Left forelimb (tissue), 1 donor: ENCODE results near the gene RNF212B.
"Not testable (repeated sequence)": the region's sequence is repeated elsewhere in the genome, so short reads cannot be mapped to it uniquely, and the experiment has no call there.

Experiments used
- DNase-seq: peaks from one replicate; pipeline ENCODE4 v3.0.0-alpha.2; 2018; ENCODE audit warnings: low spot score

The RNF212B gene, protein sequence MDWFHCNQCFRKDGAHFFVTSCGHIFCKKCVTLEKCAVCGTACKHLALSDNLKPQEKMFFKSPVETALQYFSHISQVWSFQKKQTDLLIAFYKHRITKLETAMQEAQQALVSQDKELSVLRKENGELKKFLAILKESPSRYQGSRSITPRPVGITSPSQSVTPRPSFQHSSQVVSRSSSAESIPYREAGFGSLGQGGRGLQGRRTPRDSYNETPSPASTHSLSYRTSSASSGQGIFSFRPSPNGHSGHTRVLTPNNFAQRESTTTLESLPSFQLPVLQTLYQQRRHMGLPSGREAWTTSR

DNA sequence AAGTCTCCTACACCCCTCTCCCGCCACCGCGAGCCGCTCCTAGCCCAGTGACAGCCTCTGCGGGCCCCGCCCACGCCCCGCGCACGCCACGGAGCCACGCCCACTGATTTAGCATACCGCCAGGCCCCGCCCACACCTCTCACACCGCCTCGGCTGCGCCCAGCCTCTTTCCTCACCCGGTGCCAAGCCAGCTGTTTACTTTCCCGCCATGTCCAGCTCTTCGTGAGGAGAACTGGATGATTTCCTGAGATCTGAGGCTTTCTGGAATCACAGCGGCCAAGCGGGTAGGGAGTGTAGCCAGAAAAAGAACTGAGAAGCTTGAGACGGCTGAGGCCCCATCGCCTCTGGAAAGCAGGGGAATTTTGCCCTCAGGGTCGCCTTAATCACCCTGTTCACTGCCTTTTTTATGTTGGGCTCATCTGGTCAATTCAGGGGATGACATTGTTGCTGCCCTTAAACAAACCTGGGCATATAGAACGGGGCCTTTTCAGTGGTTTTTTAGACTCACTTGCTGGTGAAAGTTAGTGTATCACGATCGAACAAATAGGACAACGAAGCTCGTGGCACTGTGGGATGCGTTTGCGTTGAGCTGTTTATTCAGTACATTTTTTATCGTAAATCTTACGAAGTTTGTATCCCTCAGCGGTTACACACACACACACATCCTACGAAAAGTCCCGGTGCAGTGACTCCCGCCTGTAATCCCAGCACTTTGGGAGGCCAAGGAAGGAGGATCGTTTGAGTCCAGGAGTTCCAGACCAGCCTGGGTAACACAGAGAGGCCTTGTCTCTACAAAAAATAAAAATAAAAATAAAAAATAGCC lies at the start of gene RNF212B:
Gene RNF212B (plus strand): TSS at position 165 of the 823 bp plus-strand sequence. CDS start 2,410 bp downstream, outside the sequence.
- peak; percentile 91 for DNase-seq

DNA sequence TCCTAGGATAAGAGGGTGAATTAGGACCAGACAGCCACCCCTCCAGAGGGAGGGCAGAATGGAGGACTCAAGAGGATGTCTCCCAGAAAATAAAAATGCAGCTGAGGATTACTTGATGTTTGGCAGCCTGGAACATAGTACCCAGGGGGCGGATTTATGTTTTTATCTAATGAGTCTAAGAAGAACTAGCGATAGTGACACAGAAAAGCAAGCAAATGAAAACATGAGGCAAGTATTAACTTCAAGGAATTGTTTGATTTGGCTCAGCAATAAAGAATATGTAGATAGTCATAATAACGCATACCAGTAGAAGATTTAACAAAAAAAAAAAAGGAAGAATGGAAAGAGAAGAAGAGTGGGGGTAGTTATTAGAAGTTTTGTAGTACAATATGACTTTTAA lies 44.3 kb upstream of the RNF212B start:
- no peak for DNase-seq

DNA sequence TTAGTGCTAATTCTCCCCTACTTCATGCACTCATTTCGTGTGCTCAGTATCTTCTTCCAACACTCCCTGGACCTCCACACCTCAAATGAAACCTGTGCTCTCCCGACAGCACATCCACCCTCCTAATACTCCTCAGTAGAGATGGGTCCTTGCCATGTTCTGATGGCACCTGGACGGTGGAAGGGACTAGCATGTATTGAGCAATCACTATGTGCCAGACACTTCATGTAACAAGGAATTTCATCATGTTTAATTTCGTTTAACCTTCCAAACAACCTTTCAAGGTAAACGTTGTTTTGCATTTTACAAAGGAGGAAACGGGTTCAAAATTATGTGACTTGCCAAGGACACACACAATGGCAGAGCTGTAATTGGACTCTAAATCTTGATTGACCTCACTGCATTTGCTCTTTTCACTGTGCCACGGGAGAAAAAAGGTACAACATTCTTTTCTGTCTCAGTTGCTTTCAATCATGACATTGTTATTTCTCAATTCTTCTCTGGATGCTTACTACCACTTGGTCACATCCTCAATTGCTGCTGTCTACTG lies 42.1 kb upstream of the RNF212B start:
- no peak for DNase-seq

DNA sequence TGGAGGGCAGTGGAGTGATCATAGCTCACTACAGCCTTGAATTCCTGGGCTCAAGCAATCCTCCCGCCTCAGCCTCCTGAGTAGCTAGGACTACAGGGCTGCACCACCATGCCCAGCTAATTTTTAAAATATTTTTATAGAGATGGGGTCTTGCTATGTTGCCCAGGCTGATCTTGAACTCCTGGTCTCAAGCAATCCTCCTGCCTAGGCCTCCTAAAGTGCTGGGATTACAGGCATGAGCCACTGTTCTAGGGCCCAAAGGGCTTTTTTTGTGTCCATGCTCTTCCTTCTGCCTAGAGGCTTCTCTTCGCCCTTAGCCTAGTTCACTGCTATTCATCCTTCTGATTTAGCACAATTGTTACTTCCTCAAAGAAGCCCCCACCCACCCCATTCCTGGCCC lies 41.2 kb upstream of the RNF212B start:
- DNase-seq, result not testable (repeated sequence)

DNA sequence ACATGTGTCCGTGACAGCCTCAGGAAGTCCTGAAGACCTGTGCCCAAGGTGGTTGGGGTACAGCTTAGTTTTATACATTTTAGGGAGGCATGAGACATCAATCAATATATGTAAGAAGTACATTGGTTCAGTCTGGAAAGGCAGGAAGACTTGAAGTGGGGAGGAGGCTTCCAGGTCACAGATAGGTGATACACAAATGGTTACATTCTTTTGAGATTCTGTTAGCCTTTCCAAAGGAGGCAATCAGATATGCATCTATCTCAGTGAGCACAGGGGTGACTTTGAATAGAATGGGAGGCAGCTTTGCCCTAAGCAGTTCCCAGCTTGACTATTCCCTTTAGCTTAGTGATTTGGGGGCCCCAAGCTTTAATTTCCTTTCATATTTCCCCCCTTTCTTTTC lies 38.6 kb upstream of the RNF212B start:
- DNase-seq, result not testable (repeated sequence)

DNA sequence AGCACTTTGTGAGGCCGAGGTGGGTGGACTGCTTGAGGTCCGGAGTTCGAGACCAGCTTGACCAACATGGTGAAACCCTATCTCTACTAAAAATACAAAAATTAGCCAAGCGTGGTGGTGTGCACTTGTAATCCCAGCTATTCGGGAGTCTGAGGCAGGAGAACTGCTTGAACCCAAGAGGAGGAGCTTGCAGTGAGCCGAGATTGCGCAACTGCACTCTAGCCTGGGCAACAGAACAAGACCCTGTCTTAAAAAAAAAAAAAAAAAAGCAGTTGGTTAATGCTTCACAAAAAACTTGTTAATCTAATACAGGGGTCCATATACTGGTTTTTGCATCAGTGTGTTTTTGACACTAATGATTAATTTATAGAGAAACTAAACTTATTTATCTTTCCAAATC lies 35.7 kb upstream of the RNF212B start:
- DNase-seq, result no peak

DNA sequence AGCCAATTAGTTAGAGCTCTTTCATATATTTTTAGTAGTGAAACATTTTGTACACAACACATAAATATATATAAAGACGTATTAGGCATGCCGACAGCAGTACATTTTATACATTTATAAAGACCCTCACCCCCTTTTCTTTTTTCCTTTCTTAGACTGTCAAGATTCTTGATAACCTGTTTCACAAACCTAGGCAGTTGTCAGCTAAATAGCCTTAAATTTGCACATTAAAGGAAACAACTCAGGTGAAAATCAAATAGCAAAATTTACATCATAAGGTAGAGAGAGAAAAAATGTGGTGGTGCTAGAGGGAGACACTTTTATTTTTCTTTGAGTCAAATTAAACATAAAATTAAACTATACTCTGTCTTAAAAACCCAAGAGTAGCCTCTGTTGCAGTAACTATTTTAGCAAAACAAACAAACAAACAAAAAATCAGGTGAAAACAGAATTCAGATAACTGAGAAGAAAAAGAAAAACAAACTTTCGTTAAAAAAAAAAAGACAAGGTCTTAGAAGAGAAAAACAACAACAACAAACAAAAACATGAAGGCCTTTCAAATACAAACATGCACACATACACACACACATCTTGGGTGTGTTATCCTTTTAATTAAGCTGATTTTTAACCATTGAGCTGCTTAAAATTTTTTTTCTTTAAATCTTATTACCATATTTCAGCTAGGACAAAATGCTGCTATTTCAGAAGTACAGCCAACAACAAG lies 31.2 kb upstream of the RNF212B start:
- no peak for DNase-seq

DNA sequence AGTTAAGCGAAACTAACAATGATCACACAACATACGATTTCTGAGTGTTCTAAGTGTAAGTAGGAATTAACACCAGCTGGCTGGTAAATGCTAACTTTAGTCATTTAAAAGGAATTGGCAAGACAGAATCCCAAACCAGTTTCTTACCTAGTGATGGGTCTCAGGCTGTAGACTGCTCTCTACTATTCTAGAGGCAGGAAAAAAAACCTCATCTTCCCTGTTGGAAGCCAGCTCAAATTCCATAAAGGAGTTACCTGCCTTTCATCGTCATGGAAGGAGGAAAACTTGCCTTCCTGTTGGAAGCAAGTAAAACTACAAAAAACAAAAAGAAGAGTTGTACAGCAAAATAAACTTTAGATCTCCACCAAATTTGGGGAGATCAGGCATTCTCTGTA lies 30.6 kb upstream of the RNF212B start:
- DNase-seq, result no peak

DNA sequence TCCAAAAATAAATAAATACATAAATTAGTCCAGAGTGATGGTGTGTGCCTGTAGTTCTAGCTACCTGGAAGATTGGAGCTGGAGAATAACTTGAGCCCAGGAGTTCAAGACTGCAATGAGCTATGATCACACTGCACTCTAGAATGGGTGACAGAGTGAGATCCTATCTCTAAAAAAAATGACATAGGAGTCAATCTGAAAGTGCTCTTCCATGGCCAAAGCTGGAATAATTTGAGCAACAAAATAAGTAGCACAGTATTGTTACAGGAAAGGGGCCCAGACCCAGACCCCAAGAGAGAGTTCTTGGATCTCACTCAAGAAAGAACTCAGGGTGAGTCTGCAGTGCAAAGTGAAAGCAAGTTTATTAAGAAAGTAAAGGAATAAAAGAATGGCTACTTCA lies 29.4 kb upstream of the RNF212B start:
- no peak for DNase-seq

DNA sequence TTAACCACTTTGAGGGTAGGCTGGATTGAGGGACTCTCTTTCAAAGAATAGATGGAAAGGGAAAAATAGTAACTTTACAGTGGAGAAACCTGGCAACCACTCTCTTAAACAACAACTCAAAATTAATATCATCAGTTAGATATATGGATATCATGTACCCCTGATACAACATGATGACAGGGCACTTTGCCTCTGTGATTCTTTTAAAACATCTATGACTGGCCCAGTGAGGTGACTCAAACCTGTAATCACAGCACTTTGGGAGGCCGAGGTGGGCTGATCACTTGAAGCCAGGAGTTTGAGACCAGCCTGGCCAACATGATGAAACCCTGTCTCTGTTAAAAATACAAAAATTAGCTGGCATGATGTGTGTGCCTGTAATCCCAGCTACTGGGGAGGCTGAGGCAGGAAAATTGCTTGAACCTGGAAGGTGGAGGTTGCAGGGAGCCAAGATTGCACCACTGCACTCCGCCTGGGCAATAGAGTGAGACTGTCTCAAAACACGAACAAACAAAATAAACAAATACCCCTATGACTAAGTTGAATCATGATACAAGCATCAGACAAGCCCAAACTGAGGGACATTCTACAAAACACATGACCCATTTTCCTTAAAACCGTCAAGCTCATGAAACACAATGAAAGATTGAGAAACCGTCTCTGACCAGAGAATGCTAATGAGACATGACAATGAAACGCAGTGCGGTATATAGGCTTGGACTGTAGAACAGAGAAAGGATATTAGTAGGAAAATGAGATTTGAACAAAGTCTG lies 27.9 kb upstream of the RNF212B start:
- DNase-seq, result no peak

DNA sequence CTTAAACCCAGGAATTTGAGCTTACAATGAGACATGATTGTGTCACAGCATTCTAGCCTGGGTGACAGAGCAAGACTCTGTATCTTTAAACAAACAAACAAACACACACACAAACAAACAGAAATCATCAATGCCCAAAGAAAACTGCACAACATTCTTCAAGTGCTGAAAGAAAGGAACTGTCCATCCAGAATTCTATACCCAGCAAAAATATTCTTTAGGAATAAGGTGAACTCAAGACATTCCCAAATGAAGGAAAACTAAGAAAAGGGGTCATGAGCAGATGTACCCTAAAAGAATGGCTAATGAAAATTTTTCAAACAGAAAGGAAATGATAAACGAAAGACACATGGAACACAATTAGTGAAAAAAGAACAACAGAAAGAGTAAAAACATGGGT lies 22.3 kb upstream of the RNF212B start:
- no peak for DNase-seq

DNA sequence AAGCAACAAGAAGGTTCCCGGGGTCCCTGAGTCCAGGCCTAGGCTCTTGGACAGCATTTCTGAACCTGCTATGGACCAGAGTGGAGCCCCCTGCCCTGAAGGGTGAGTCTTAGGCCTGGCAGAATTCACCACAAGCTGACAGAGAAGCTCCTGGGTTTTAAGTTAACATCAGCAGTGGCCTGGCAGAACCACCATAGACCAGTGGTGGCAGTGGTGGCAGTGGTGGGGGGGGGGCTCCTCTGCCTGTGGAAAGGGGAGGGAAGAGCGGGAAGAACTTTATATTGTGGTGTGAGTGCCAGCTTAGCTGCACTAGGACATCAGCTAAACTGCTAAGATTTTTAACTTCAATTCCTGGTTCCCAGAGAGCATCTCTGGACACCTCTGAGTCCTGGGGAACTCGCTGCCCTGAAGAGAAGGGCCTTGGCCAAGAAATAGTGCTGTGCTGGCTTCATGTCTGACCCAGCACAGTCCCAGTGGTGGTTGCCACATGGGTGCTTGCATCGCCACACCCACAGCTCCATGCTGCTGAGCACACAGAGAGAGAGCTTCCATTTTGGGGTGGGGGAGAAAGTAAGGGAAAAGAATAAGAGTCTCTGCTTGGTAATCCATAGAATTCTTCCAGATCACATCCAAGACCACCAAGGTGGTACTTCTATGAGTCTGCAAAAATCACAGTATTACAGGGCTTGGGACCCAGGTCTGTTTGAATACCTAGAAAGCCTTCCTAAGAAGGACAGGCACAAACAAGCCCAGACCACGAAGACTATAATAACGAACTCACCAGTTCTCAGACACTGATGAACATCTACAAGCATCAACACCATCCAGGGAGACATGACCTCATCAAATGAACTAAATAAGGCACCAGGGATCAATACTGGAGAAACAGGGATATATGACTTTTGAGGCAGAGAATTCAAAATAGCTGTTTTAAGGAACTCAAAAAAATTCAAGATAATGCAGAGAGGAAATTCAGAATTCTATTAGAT lies 20.4 kb upstream of the RNF212B start:
- DNase-seq, result no peak

DNA sequence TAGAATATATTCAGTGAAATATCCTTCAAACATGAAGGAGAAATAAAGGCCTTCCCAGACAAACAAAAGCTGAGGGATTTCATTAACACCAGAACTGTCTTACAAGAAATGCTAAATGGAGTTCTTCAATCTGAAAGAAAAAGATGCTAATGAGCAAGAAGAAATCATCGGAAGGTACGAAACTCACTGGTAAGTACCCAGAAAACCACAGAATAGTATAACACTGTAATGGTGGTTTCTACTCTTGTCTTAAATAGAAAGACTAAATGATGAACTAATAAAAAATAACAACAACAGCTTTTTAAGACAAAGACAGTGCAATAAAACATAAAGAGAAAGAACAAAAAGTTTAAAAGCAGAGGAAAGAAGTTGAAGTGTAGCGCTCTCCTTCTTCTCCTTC lies 18.7 kb upstream of the RNF212B start:
- DNase-seq, result no peak

DNA sequence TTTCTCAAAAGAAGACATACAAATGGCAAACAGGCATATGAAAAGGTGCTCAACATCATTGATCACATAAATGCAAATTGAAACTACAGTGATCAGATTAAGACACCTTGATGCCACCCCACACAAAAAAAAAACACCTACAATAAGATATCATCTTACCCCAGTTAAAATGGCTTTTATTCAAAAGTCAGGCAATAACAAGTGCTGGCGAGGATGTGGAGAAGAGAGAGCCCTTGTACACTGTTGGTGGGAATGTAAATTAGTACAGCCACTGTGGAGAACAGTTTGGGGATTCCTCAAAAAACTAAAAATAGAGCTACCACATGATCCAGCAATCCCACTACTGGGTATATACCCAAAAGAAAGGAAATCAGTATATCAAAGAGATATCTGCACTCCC lies 12.8 kb upstream of the RNF212B start:
- not testable (repeated sequence) for DNase-seq

DNA sequence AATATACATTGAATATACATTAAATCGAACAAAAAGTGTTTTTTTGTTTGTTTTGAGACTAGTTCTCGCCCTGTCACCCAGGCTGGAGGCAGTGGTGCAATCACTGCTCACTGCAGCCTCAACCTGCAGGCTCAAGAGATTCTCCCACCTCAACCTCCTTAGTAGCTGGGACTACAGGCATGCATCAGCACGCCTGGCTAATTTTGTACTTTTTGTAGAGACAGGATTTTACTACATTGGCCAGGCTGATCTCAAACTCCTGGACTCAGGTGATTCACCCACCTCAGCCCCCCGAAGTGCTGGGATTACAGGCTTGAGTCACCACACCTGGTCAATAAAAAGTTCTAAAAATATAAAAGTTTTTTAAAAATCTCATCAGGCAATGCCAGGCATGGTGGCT lies 10.2 kb upstream of the RNF212B start:
- no peak for DNase-seq

DNA sequence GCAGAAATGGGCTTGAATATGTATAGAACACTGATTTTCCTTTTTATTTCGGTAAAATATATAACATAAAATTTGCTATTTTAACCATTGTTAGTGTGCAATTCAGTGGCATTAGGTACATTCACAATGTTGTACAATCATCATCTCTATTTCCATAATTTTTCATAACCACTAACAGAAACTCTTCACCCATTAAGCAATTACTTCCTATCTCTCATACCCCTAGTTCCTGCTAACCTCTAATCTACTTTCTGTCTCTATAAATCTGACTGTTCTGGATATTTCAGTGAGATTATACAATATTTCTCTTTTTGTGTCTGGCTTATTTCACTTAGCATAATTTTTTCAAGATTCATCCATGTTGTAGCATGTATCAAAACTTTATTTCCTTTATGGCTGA lies 8.9 kb upstream of the RNF212B start:
- DNase-seq, result no peak

DNA sequence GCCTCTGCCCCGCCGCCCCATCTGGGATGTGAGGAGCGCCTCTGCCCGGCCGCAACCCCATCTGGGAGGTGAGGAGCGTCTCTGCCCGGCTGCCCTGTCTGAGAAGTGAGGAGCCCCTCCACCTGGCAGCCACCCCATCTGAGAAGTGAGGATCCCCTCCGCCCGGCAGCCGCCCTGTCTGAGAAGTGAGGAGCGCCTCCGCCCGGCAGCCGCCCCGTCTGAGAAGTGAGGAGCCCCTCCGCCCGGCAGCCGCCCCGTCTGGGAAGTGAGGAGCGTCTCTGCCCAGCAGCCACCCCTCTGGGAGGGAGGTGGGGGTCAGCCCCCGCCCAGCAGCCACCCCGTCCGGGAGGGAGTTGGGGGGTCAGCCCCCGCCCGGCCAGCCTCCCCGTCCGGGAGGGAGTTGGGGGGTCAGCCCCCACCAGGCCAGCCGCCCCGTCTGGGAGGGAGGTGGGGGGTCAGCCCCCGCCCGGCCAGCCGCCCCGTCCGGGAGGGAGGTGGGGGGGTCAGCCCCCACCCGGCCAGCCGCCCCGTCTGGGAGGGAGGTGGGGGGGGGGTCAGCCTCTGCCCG lies 5.4 kb upstream of the RNF212B start:
- not testable (repeated sequence) for DNase-seq

DNA sequence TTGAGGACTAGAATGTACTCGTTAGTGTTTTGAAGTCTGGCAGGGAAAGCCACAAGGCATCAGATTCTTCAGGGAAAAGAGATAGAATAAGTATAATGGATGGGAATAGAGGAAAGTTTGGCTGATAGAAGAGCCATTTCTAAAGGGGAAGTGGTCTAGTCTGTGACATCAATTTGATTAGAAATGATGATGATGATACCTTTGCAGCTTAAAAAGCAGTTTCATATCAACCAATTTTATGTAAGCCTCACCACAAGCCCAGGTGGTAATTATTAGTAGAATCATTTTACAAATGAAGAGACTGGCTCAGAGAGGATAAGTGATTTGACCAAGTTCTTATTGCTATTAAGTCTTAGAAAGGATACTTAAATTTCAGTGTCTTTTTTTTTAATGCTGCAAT lies 2.9 kb downstream of the RNF212B start:
- no peak for DNase-seq

DNA sequence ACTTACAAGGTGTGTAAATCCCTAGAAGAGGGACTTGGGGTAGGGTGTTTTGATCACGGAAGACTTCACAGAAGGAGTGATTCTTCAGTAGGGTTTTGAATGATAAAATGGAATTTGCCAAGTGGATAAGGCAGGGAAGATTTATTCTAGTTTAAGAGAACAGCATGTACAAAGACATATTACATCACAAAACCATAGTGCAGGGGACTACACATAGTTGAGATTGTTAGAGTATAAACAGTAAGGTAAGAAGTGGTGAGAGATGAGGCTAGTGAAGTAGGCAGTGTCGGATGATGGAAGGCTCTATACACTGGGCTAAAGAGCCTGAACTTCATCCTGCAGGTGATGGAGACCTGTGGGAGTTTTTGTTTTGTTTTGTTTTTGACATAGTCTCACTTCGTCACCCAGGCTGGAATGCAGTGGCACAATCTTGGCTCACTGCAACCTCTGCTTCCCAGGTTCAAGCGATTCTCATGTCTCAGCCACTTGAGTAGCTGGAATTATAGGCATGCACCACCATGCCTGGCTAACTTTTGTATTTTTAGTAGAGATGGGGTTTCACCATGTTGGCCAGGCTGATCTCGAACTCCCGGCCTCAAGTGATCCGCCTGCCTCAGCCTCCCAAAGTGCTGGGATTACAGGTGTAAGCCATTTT lies 3.5 kb downstream of the RNF212B start:
- not testable (repeated sequence) for DNase-seq

DNA sequence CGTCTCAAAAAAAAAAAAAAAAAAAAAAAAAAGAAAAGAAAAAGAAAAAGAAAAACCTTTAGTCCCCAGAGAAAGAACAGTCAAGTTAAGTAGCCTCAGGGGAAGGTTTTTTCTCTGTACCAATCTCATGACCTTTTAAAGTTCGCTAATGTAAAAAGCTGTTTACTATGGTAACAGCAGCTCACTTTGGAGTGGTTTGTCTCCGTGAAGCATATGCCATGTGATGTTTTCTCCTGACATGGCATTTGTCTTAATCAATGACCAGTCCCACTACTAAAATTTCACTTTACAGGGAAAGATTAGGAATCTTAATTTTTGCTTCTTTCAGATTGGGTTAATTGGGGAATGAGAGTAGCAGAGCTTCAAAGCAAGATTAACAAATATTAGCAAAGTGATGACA lies 4.3 kb downstream of the RNF212B start:
- no peak for DNase-seq
